Tibial nerve (tissue), 3 donors: ENCODE data around the gene NINJ2.

Experiments used
- CTCF ChIP-seq, 5 experiments: fragments of 200-600 bp in 3 of 5; fragments of 450-650 bp in 2 of 5; sonication (generic) in 3 of 5; IDR thresholded peaks; one replicate each; pipeline ENCODE4 v1.5.1; 2016 to 2019; ENCODE audit warnings: antibody characterized with exemption in 5 of 5, mild to moderate bottlenecking in 3 of 5, moderate library complexity in 2 of 5
- POLR2A ChIP-seq, 2 donors: fragments of 450-650 bp; IDR thresholded peaks; one replicate each; pipeline ENCODE4 v1.6.1; 2017; ENCODE audit warnings: antibody characterized with exemption in 2 of 2, mild to moderate bottlenecking in 2 of 2, moderate library complexity in 2 of 2

- TF ChIP-seq POLR2A (IDR thresholded peaks at IDR 0.05) (no peak), CTCF (IDR thresholded peaks at IDR 0.05) (no peak)
Observed at GRCh38 chr12:681568-682256, 18.5 kb upstream of the NINJ2 start.
